Neural cell (in vitro differentiated cells): ENCODE measurements around the gene ANXA6. TPM values are rescaled to one million over a fixed set of nuclear protein-coding genes. Genes with fewer than 3 reads are reported as not detected.

Experiments
- H2AFZ ChIP-seq: fragments of 200-600, 300-800 bp; sonication (generic), shearing (Covaris generic); 2 replicates; pipeline ENCODE4 v1.6.0; 2014; ENCODE audit warnings: low read depth, mild to moderate bottlenecking, antibody characterized with exemption, low read length, moderate library complexity
- H3F3A ChIP-seq: fragments of 200-600 bp; shearing (Covaris generic); 2 replicates; pipeline ENCODE4 v1.6.1; 2016; ENCODE audit warnings: mild to moderate bottlenecking, moderate library complexity, mixed read lengths, antibody characterized with exemption, low read length; ENCODE audit not compliant: insufficient read depth, poor library complexity, severe bottlenecking
- H3K27ac ChIP-seq: fragments of 200-600, 300-800 bp; sonication (generic), shearing (Covaris generic); 2 replicates; pipeline ENCODE4 v1.5.1; 2014; ENCODE audit warnings: mild to moderate bottlenecking, low read length, moderate library complexity
- H3K27me3 ChIP-seq: fragments of 300-800, 200-600 bp; sonication (generic), shearing (Covaris generic); 2 replicates; pipeline ENCODE4 v1.6.0; 2014; ENCODE audit warnings: mild to moderate bottlenecking, low read depth, low read length, moderate library complexity; ENCODE audit not compliant: insufficient read depth
- H3K36me3 ChIP-seq: fragments of 300-800, 200-600 bp; sonication (generic), shearing (Covaris generic); 2 replicates; pipeline ENCODE4 v1.5.1; 2014; ENCODE audit warnings: mild to moderate bottlenecking, antibody characterized with exemption, low read length, moderate library complexity; ENCODE audit not compliant: insufficient read depth
- H3K4me2 ChIP-seq: fragments of 300-800, 200-600 bp; sonication (generic), shearing (Covaris generic); 2 replicates; pipeline ENCODE4 v1.6.0; 2014; ENCODE audit warnings: mild to moderate bottlenecking, low read length
- H3K4me3 ChIP-seq: fragments of 300-800, 200-600 bp; sonication (generic), shearing (Covaris generic); 2 replicates; pipeline ENCODE4 v1.5.1; 2014; ENCODE audit warnings: mild to moderate bottlenecking, low read length, moderate library complexity
- H3K79me2 ChIP-seq: fragments of 200-600 bp; shearing (Covaris generic); replicated peaks from 2 replicates; pipeline ENCODE4 v1.6.0; 2014; ENCODE audit warnings: mild to moderate bottlenecking, low read length, moderate library complexity; ENCODE audit not compliant: insufficient read depth
- H3K9ac ChIP-seq: fragments of 300-800, 200-600 bp; sonication (generic), shearing (Covaris generic); 2 replicates; pipeline ENCODE4 v1.6.1; 2016; ENCODE audit warnings: mild to moderate bottlenecking, low read length, mixed read lengths
- H3K9me2 ChIP-seq: fragments of 200-600 bp; shearing (Covaris generic); 2 replicates; pipeline ENCODE4 v1.6.1; 2016; ENCODE audit warnings: mild to moderate bottlenecking, low read length, mixed read lengths; ENCODE audit not compliant: insufficient read depth
- H3K9me3 ChIP-seq: fragments of 200-600, 300-800 bp; sonication (generic), shearing (Covaris generic); 2 replicates; pipeline ENCODE4 v1.6.1; 2016; ENCODE audit warnings: mild to moderate bottlenecking, mixed run types, low read length, moderate library complexity, mixed read lengths
- H4K20me1 ChIP-seq: fragments of 200-600 bp; shearing (Covaris generic); 2 replicates; pipeline ENCODE4 v1.6.1; 2016; ENCODE audit warnings: mild to moderate bottlenecking, mixed run types; ENCODE audit not compliant: insufficient read depth
- CTCF ChIP-seq: fragments of 450-650 bp; IDR thresholded peaks from 2 replicates; pipeline ENCODE4 v1.5.1; 2014; ENCODE audit warnings: antibody characterized with exemption, mild to moderate bottlenecking, moderate library complexity; ENCODE audit not compliant: poor library complexity, severe bottlenecking
- EP300 ChIP-seq: fragments of 450-650 bp; conservative IDR thresholded peaks from 2 replicates; pipeline ENCODE4 v1.6.1; 2014; ENCODE audit warnings: antibody characterized with exemption, mild to moderate bottlenecking, moderate library complexity; ENCODE audit not compliant: poor library complexity, severe bottlenecking
- EZH2 ChIP-seq: fragments of 200-600, 300-800 bp; shearing (Covaris generic), sonication (generic); IDR thresholded peaks from 2 replicates; pipeline ENCODE4 v1.6.1; 2014; ENCODE audit warnings: antibody characterized with exemption, low read length, borderline replicate concordance, mild to moderate bottlenecking; ENCODE audit not compliant: insufficient read depth, poor library complexity, severe bottlenecking
- MXI1 ChIP-seq: fragments of 450-650 bp; conservative IDR thresholded peaks from 2 replicates; pipeline ENCODE4 v1.6.1; 2014; ENCODE audit warnings: antibody characterized with exemption, mild to moderate bottlenecking; ENCODE audit not compliant: poor library complexity, severe bottlenecking
- POLR2AphosphoS5 ChIP-seq: IDR thresholded peaks from 2 replicates; pipeline ENCODE4 v1.6.1; 2012
- RAD21 ChIP-seq: fragments of 450-650 bp; conservative IDR thresholded peaks from 2 replicates; pipeline ENCODE4 v1.6.1; 2014; ENCODE audit warnings: antibody characterized with exemption, mild to moderate bottlenecking, moderate library complexity
- REST ChIP-seq: IDR thresholded peaks from 2 replicates; pipeline ENCODE4 v1.6.1; 2012; ENCODE audit warnings: borderline replicate concordance
- SMC3 ChIP-seq: fragments of 450-650 bp; conservative IDR thresholded peaks from 2 replicates; pipeline ENCODE4 v1.6.1; 2014; ENCODE audit warnings: antibody characterized with exemption, mild to moderate bottlenecking, moderate library complexity; ENCODE audit not compliant: poor library complexity
- TAF1 ChIP-seq: IDR thresholded peaks from 2 replicates; pipeline ENCODE4 v1.6.1; 2012; ENCODE audit warnings: low read depth
- polyA plus RNA-seq: library from polyadenylated mRNA; depleted of rRNA; stranded (reverse); fragments of >200 nt; gene quantifications from 2 replicates; pipeline ENCODE4 v1.2.3, GENCODE V29; 2014

The ANXA6 gene
- polyA plus RNA-seq, 1 donor from 2014 or later: 27.5 TPM

- H3K9me2 ChIP-seq: no peaks in the 10 kb centered on the region
- H3K4me2 ChIP-seq: no peak overlapping the region
- peaks cover 8% of the 10 kb centered on the region for H3K36me3 ChIP-seq
- H3K27me3 ChIP-seq: no peaks in the 10 kb centered on the region
- H3K9me3 ChIP-seq: no peaks in the 10 kb centered on the region
- H3K79me2 ChIP-seq: no peaks in the 10 kb centered on the region
- no peaks in the 10 kb centered on the region for H4K20me1 ChIP-seq
- H3F3A ChIP-seq: no peaks in the 10 kb centered on the region
- TF ChIP-seq MXI1: no peak
- no peak for TF ChIP-seq TAF1
- no peak for TF ChIP-seq EP300
- TF ChIP-seq SMC3: no peak
- TF ChIP-seq EZH2: no peak
- no peak for TF ChIP-seq REST
- no peak for TF ChIP-seq RAD21
- TF ChIP-seq POLR2AphosphoS5: no peak
- no peak for TF ChIP-seq CTCF
- no peak overlapping the region for H2AFZ ChIP-seq
- H3K9ac ChIP-seq: no peak overlapping the region
- no peak overlapping the region for H3K27ac ChIP-seq
- H3K4me3 ChIP-seq: no peak overlapping the region
Measured at GRCh38 chr5:151107738-151108520, 49.6 kb downstream of the ANXA6 start.

- TF ChIP-seq CTCF (no peak), POLR2AphosphoS5 (no peak), REST (no peak), EP300 (no peak), SMC3 (no peak), TAF1 (no peak), RAD21 (no peak), MXI1 (no peak), EZH2 (no peak)
- H2AFZ ChIP-seq: no peak overlapping the region
- peaks cover 9% of the 10 kb centered on the region for H3K36me3 ChIP-seq
- H3K4me2 ChIP-seq: no peak overlapping the region
- no peaks in the 10 kb centered on the region for H3K9me2 ChIP-seq
- H3K79me2 ChIP-seq: no peaks in the 10 kb centered on the region
- no peak overlapping the region for H3K9ac ChIP-seq
- H3F3A ChIP-seq: no peaks in the 10 kb centered on the region
- no peaks in the 10 kb centered on the region for H4K20me1 ChIP-seq
- H3K27me3 ChIP-seq: no peaks in the 10 kb centered on the region
- no peak overlapping the region for H3K27ac ChIP-seq
- H3K9me3 ChIP-seq: no peaks in the 10 kb centered on the region
- H3K4me3 ChIP-seq: no peak overlapping the region
Measured at GRCh38 chr5:151107084-151107483, 50.5 kb downstream of the ANXA6 start.
